ENCODE data around the gene FARP2.
A peak's percentile ranks its signal among the peaks of the same experiment; 100 is the strongest.

Gene FARP2

GRCh38 chr2:241535871-241536655 is 180.0 kb downstream of the FARP2 start:
- DNase-seq: no peak

- DNase-seq: no peak
Observed at GRCh38 chr2:241538838-241539615, 182.9 kb downstream of the FARP2 start.

GRCh38 chr2:241539616-241540374 is 183.7 kb downstream of the FARP2 start:
- no peak for DNase-seq

- DNase-seq: peak; percentile 32
Observed at GRCh38 chr2:241540401-241540770, 184.3 kb downstream of the FARP2 start.

GRCh38 chr2:241540771-241541561 is 184.9 kb downstream of the FARP2 start:
- peak; percentile 63 for DNase-seq

GRCh38 chr2:241541564-241542277 is 185.6 kb downstream of the FARP2 start:
- DNase-seq: no peak

GRCh38 chr2:241542278-241542605 is 186.2 kb downstream of the FARP2 start:
- DNase-seq: no peak

Measured in left hindlimb (tissue), 1 donor.